ENCODE data around the gene C5orf63. TPM values are rescaled to one million over a fixed set of nuclear protein-coding genes. Genes with fewer than 3 reads are reported as not detected.

Gene C5orf63
- total and polyA plus RNA-seq, 9 of the 15 experiments (the other 6 are each of a cell fraction or from before 2014, with no cell fraction given) = 1.8 to 24.6 (median 6.2) TPM

GRCh38 chr5:127072861-127073846 is at the start of gene C5orf63 (continued):
- TF ChIP-seq TAF9B (IDR thresholded peaks at IDR 0.05; ENCODE audit: partially characterized antibody) = no peak
- TF ChIP-seq ZNF431 (CRISPR knock-in tag; IDR thresholded peaks at IDR 0.05) = no peak
- TF ChIP-seq PPARD (CRISPR knock-in tag; IDR thresholded peaks at IDR 0.05) = no peak
- no peak for TF ChIP-seq POLR2AphosphoS2 (IDR thresholded peaks at IDR 0.05; ENCODE audit: low read length)
- TF ChIP-seq MAZ (CRISPR knock-in tag; conservative IDR thresholded peaks at IDR 0.05 in 1 of 2, IDR thresholded peaks at IDR 0.05 in 1 of 2) = 0 out of 4 replicates have a peak, but pooled peaks of 1 of the 2 experiments have one; percentile 48
- peak; percentile 56 for TF ChIP-seq ZFX (CRISPR knock-in tag; IDR thresholded peaks at IDR 0.05)
- no peak for TF ChIP-seq ZFP91 (CRISPR knock-in tag; IDR thresholded peaks at IDR 0.05)
- TF ChIP-seq ZFP1 (CRISPR knock-in tag; IDR thresholded peaks at IDR 0.05) = no peak
- no peak for TF ChIP-seq NR2C1 (IDR thresholded peaks at IDR 0.05)
- TF ChIP-seq NR2C1 (tag; IDR thresholded peaks at IDR 0.05) = no peak
- TF ChIP-seq KAT8 (IDR thresholded peaks at IDR 0.05; ENCODE audit: low read depth) = no peak
- no peak for TF ChIP-seq OTX1 (CRISPR knock-in tag; IDR thresholded peaks at IDR 0.05)
- no peak for TF ChIP-seq AFF4 (CRISPR knock-in tag; IDR thresholded peaks at IDR 0.05)
- no peak for TF ChIP-seq ZNF639 (CRISPR knock-in tag; conservative IDR thresholded peaks at IDR 0.05 in 1 of 2, IDR thresholded peaks at IDR 0.05 in 1 of 2)
- TF ChIP-seq PHF20 (IDR thresholded peaks at IDR 0.05; ENCODE audit: partially characterized antibody) = peak; percentile 31
- peak; percentile 78 to 92 for TF ChIP-seq ETV6 (IDR thresholded peaks at IDR 0.05; ENCODE audit: borderline replicate concordance in 1 of 2, low read depth in 2 of 2, low read length in 1 of 2)
- TF ChIP-seq ETV6 (CRISPR knock-in tag; IDR thresholded peaks at IDR 0.05; ENCODE audit: borderline replicate concordance) = no peak
- no peak for TF ChIP-seq MYNN (IDR thresholded peaks at IDR 0.05)
- TF ChIP-seq MYNN (CRISPR knock-in tag; IDR thresholded peaks at IDR 0.05) = no peak
- no peak for TF ChIP-seq WHSC1 (IDR thresholded peaks at IDR 0.05; ENCODE audit: low read length)
- no peak for TF ChIP-seq ZBTB8A (IDR thresholded peaks at IDR 0.05; ENCODE audit: partially characterized antibody)
- TF ChIP-seq C11orf30 (IDR thresholded peaks at IDR 0.05; ENCODE audit: low read depth) = no peak
